Cerebellar cortex (tissue), 1 donor: ENCODE results near the gene ANKRD9.

Experiments used
- DNase-seq: peaks from one replicate; pipeline ENCODE4 v3.0.0-alpha.2; 2015; ENCODE audit warnings: low spot score

ANKRD9 gene

GRCh38 chr14:102512793-102513300, 3.3 kb upstream of the ANKRD9 start:
- no peak for DNase-seq

DNA sequence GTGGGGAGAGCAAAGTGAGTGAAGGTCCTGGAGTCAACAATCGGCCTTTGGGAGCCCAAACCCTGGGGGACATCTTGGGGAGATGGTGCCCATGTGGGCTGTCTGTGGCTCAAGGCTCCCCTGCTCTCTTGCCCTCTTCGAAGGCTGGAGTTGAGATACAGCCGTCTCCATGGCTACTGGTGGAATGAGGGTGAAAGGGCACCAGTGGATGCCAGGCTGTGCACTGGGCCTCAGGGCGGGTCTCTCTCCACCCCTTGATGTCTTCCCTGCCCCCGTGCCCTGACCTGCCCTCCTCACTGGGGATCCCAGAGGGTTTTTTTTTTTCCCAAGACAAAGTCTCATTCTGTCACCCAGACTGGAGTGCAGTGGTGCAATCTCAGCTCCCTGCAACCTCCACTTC, 2.0 kb upstream of the ANKRD9 start:
- DNase-seq, result no peak

DNA sequence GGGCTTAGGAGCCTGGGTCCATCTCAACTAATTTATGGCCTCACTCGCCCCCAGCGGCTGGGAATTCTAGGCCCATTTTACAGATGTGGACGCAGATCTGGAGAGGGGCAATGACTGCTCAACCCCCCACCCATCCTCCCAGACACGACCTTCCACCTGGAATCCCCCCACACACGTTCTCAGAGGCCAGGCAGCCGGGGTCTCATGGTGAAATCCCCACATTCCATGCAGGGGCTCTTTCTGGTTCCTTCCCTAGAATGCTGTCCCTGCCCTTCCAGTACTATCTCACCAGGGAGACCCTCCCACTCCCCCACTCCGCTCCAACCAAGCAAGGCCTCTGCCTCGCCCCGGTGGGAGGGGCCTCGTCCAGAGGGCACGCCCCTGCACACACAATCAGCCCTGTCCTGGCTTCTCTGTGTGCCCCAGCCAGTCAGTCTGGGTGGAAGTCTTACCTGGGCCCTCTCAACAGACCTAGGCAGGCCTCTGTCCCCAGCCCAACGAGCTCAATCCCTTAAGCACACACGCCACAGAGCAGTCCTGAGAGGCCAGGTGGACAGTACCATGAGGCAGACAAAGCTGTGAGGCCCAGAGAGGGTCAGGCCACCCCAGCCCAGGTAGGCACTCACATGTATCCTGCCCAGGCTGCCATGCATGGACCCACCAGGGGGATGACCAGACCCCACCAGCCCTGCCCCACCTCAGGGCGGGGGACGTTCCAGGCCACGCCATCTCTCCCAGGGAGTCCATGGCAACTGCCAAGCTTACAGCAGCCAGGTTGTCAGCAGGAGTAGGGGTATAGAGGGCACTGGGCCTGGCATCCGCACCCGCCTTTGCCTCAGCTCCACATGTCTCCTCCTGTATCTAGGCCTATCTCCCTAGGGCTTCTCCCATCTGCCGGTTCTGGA, 1.3 kb upstream of the ANKRD9 start:
- peak; percentile 49 for DNase-seq

DNA sequence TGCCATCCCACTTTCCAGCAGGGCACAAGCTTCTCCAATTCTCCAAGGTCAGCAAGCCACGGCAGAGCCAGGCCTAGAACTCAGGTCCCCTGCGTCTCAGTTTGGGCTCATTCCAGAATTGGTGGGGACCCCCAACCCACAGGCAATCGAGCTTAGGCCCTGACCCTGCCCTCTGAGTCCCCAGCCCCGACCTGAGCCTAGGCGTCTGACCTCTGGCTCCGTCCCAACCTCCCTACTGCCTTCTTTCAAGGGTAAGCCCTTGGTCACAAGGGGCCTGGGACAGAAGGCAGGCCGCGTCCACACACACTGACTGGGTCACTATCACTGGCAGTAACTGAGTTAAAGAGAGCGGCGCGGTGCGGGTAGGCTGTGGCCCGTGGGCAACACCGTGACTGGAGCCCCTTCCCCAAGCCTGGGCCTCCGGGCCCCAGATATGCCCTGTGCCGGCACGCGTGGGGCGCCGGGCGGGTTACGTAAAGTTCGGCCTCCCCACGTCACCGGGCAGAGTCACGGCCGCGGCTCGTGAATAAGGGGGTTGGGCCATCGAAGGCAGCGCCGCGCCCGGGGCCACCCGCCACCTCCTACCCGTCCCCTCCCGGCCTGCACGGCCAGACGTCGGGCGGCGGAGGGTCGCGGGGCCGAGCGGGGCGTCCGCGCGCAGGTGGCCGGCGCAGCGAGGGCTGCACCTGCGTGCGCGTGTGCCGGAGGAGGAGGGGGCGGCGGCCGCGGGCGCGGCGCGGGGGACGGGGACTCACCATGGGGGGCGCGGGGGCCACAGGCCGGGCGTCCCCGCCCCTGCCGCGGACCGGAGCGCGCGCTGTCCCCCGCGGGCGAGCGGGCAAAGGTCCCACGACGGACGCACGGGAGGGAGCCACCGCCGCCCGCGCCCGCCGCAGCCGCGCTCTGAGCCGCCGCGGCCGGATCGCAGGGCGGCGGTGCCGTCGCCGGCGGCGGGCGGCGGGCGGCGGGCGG, 516 bp downstream of the ANKRD9 start:
- DNase-seq, result peak; percentile 39

GRCh38 chr14:102508410-102508773, 1.2 kb downstream of the ANKRD9 start:
- no peak for DNase-seq

- DNase-seq, result no peak
Measured at GRCh38 chr14:102507857-102508312, 1.7 kb downstream of the ANKRD9 start.

DNA sequence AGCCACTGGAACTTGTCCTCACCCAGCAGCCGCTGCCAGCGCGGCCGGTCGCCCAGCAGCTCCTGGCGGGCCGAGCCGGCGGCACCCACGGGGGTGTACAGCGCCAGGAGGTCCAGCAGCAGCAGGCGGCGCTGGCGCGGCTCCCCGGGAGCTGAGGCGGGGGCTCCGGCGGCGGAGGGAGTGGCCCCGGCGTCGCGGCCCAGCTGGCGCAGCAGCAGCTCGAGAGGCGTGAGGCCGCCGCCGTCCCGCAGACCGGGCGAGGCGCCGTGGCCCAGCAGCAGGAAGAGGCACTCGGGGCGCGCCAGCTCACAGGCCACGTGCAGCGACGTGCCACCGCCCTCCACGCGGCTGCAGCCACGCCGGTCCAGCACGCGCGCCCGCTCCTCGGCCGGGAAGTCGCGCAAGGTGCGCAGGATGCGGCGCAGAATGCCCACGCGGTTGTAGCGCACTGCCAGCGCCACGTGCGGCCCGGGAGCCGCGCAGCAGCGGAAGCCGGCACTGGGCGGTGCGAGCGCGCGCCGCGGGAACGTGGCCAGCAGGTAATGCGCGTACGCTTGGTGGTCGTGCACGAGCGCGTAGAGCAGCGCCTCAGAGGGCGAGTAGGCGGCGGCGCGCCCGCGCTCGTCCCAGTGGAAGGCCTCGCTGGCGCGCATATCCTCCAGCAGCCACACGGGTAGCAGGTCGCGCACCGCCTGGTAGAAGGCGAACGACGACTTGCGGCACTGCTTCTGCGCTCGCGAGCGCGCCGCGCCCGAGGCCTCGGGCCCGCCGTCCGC, 2.3 kb downstream of the ANKRD9 start:
- no peak for DNase-seq

GRCh38 chr14:102506626-102506925, 3.0 kb downstream of the ANKRD9 start:
- no peak for DNase-seq

DNA sequence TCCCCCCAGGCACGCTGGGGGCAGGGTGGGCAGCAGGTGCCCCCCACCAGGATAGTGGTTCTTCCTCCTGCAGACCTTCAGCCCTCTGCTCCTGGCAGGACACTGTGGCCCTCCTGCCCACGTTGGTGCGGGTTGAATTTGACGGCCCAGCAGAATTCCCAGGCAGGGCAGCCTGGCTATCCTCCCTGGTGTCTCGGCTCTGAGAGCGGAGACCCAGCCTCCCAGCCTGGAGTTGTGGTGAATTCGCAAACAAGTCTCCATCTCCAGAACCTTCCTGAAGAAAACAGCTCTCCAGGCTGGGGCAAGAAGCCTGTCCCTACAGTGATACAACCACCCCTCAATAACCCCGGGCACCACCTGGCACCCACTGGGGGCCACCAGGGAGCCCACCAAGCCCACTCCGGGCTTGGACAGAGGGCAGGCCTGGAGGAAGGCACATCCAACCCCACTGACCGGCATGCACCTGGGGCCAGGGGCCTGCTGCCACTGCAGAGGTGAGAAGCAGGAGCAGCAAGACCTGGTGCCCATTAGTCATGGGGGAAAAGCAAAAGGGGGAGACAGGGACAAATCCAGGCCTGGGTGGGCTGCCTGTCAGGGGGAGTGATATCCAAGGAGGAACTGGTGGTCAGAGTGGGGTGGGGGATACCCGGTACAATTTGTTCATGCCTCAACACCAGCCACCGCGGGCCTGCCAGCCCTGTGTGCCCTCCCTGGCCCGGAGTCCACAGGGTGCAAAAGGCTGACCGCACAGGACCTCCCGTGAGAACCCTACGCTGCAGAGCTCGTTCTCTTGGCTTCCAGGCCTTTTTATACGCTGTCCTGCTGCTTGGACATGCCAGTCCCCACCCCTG, 3.6 kb downstream of the ANKRD9 start:
- no peak for DNase-seq

DNA sequence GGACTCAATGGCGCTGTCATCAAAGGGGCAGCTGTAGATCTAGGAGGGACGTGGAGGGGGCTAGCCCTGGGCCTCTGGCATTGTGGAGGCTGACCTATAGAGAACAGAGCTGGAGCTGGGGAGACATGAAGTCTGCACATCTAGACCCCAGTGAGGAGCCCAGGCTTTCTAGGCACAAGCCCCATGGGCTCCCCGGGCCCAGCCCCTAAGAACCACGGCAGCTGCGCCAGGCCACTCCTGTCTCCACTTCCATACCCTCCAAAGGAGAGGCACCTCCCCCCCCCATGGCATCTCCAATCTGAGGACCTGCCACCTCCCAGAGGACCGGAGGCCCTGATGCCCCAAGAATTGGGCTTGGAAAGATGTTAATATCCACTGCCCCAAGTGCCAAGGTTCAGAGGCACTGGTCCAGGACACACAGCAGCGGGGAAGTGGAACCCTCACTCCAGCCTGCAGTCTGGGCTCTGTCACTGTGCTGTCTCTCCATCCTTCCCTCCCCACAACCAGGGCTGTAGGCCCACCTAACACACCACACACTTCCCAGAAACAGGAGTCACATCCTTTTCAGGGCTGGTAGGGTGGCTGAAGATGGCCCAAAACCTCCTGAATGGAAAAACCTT, 4.5 kb downstream of the ANKRD9 start:
- no peak for DNase-seq

DNA sequence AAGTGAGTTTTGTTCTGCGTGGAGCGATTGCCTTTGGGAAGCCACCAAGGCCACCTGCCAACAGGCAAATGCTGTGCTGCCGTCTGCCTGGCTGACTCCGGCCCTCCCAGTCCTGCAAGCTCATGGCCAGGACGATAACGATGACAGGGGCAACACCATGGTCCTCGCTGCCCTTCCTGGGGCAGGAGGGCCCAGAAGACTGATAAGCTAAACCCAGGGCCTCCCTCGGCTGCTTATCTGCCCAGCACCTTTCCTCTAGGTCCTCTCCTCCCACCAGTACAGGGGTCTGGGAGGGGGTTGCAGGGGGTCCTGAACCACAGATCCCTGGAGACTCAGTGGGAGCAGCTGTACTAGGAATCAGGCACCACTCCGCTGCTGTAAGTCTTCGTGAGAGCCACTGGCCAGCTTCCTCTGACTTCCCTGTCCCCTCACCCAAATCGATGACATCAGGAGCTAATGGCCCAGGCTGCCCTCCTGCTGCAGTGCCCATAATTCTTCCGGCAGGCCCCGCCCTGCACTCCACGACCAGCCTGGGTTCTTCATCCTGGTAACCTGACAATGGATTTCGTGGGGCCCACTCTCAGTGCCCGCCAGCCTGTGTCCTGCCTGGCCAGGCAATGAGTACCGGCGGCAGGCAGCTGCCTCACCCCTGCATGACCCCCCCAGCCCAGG, 5.1 kb downstream of the ANKRD9 start:
- peak; percentile 56 for DNase-seq

DNA sequence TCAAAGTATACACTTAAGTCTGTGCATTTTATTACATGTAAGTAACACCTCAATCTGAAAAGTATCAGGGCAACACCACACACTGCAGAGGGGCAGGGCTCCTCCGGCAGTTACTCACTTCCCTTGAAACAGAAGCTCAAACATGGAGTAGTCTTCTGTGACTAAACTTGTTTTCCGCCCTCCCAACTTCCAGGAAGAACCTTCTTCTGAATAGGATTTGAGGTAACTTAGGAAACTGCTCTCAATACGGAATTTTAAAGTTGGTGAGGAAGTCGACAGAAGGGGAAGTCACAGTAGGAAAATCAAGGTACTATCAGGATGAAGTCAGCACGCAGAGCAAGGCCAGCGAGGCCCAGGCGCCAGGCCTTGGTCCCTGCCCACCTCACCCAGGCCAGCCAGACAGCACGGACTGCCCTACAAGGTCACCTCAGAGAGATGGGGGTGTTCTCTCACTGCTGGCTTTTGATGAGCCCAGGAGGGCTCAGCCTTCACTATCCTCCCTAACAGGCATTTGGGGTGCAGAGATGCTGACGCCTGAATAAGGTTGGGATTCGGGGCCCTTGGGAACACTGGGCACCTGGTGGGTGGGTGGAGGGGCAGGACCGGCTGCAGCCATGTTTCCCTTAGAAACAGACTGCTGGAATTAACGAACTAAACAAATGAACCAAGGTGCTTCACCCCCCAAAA, 5.8 kb downstream of the ANKRD9 start:
- DNase-seq, result no peak

GRCh38 chr14:102502571-102502970, 7.0 kb downstream of the ANKRD9 start:
- DNase-seq, result no peak

- DNase-seq, result no peak
Measured at GRCh38 chr14:102501751-102502315, 7.7 kb downstream of the ANKRD9 start.

- DNase-seq, result no peak
Measured at GRCh38 chr14:102500713-102501112, 8.9 kb downstream of the ANKRD9 start.

- peak; percentile 60 for DNase-seq
Measured at GRCh38 chr14:102500158-102500662, 9.4 kb downstream of the ANKRD9 start.

DNA sequence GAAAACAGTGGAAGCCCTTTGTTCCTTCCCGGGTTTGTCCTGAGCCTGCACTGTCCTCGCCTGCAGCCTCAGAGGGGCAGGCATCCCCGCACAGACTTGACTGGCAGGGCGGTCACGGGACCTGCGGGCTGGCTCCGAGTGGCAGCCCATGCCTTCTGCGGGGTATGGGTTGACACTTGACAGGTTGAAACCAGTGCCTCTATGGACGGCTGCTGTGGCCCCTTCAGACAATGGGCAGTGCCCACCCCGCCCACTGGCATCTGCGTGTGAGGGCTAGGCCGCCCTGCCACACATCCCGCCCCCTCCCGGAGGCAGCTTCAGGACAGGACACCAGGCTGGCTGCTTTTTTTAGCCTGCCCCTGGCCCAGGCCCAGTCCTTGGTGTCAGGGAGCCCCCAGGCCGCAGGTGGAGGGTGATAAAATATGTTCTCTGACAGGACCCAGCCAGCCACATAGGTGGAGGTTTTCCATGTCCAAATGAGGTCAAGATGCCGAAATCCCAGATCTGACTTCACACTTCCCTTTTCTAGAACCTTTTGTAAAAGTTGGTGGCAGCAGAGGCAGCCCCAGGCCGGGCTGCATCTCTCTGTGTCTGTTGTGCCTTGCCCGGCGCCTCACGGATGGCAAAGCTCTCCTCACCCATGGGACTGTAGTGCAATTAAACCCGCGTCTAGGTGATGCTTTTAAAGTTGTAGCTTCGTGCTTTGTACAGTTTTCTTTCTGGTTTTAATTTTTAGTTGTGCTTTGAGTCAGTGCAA, 10.0 kb downstream of the ANKRD9 start:
- no peak for DNase-seq

- no peak for DNase-seq
Measured at GRCh38 chr14:102498678-102499265, 10.8 kb downstream of the ANKRD9 start.
